ENCODE results near the gene JARID2.

The JARID2 gene

GRCh38 chr6:15264902-15265761 lies 19.3 kb downstream of the JARID2 start:
- ChIA-PET POLR2A (interaction anchor here (1.1 kb wide), 1 partner anchor 54 kb away, joined by 3 read pairs; no protein-coding TSS in a partner anchor), CTCF (interaction anchor here (0.5 kb wide), 1 partner anchor 48 kb away, joined by 4 read pairs; no protein-coding TSS in a partner anchor)
- no peak overlapping the region for H3K27ac ChIP-seq (ENCODE audit: extremely low read depth, low read depth, low read length)
- no peaks in the 10 kb centered on the region for H3K36me3 ChIP-seq (ENCODE audit: control insufficient read depth in 2 of 2, insufficient read depth in 1 of 2, low read length in 2 of 2)
- TF ChIP-seq GFI1B (tag by site-specific recombination; IDR thresholded peaks at IDR 0.05) (0 out of 2 replicates have a peak, but pooled peaks have one; percentile 60), PRDM10 (tag by site-specific recombination; IDR thresholded peaks at IDR 0.05) (peak; percentile 69), ZNF174 (tag by site-specific recombination; IDR thresholded peaks at IDR 0.05) (no peak), FEZF1 (tag by site-specific recombination; IDR thresholded peaks at IDR 0.05) (peak; percentile 62), ZEB2 (tag by site-specific recombination; IDR thresholded peaks at IDR 0.05) (no peak), SP7 (tag by site-specific recombination; IDR thresholded peaks at IDR 0.05) (no peak)
- peaks cover 40% of the 10 kb centered on the region for H3K4me1 ChIP-seq (ENCODE audit: control insufficient read depth, insufficient read depth, low read length)
- no peak overlapping the region for H3K4me3 ChIP-seq (ENCODE audit: low read depth, low read length)
- no peaks in the 10 kb centered on the region for H3K9me3 ChIP-seq (ENCODE audit: control insufficient read depth, insufficient read depth, low read depth, low read length)

- TF ChIP-seq ZNF221 (tag by site-specific recombination; IDR thresholded peaks at IDR 0.05; ENCODE audit: borderline replicate concordance) (no peak), ZBTB7A (tag by site-specific recombination; IDR thresholded peaks at IDR 0.05; ENCODE audit: low read depth) (no peak), ZNF76 (tag by site-specific recombination; IDR thresholded peaks at IDR 0.05; ENCODE audit: borderline replicate concordance, low read depth) (no peak), ZBTB21 (tag by site-specific recombination; IDR thresholded peaks at IDR 0.05) (no peak), KLF7 (tag by site-specific recombination; IDR thresholded peaks at IDR 0.05; ENCODE audit: borderline replicate concordance) (no peak), ZNF658 (tag by site-specific recombination; IDR thresholded peaks at IDR 0.05) (no peak), ZNF274 (IDR thresholded peaks at IDR 0.05; ENCODE audit: low read length) (no peak), ZNF274 (tag by site-specific recombination; IDR thresholded peaks at IDR 0.05; ENCODE audit: borderline replicate concordance) (no peak), HOXD13 (CRISPR knock-in tag; IDR thresholded peaks at IDR 0.05; ENCODE audit: borderline replicate concordance) (no peak), ZNF133 (tag by site-specific recombination; IDR thresholded peaks at IDR 0.05) (no peak), ZNF223 (tag by site-specific recombination; IDR thresholded peaks at IDR 0.05) (no peak), ZNF184 (tag by site-specific recombination; IDR thresholded peaks at IDR 0.05) (no peak)
- peaks cover 33% of the 10 kb centered on the region for H3K4me1 ChIP-seq (ENCODE audit: control insufficient read depth, insufficient read depth, low read length)
- ChIA-PET POLR2A (interaction anchor here (1.1 kb wide), 1 partner anchor 53 kb away, joined by 3 read pairs; no protein-coding TSS in a partner anchor), CTCF (interaction anchor here (0.5 to 1.5 kb wide), 2 partner anchors 47 to 125 kb away, joined by 4 to 5 read pairs; no protein-coding TSS in a partner anchor)
- no peaks in the 10 kb centered on the region for H3K9me3 ChIP-seq (ENCODE audit: control insufficient read depth, insufficient read depth, low read depth, low read length)
- H3K36me3 ChIP-seq (ENCODE audit: control insufficient read depth in 2 of 2, insufficient read depth in 1 of 2, low read length in 2 of 2), result no peaks in the 10 kb centered on the region
- no peak overlapping the region for H3K4me3 ChIP-seq (ENCODE audit: low read depth, low read length)
- H3K27ac ChIP-seq (ENCODE audit: extremely low read depth, low read depth, low read length), result no peak overlapping the region
These were observed 19.9 kb downstream of the JARID2 start for GRCh38 chr6:15265787-15266186.
